Right atrium auricular region (tissue), 2 donors: ENCODE data around the gene FBXO48. TPM values are rescaled to one million over a fixed set of nuclear protein-coding genes. Genes with fewer than 3 reads are reported as not detected.
A peak's percentile ranks its signal among the peaks of the same experiment; 100 is the strongest.

Experiments
- DNase-seq: peaks from one replicate; pipeline ENCODE4 v3.0.0-alpha.2; 2019; ENCODE audit warnings: low spot score
- H3K27ac ChIP-seq, 2 donors: fragments of 200-600 bp; sonication (generic); 1 replicate in 1 of 2; 2 replicates in 1 of 2; pipeline ENCODE4 v1.5.1; 2016 to 2019
- H3K27me3 ChIP-seq, 2 donors: fragments of 200-600 bp; sonication (generic); one replicate each; pipeline versions ENCODE4 v1.5.1 to v1.6.0; 2017 to 2019
- H3K36me3 ChIP-seq: fragments of 200-600 bp; sonication (generic); one replicate; pipeline ENCODE4 v1.5.1; 2016
- H3K4me1 ChIP-seq, 2 donors: fragments of 200-600 bp; sonication (generic); one replicate each; pipeline versions ENCODE4 v1.5.1 to v1.6.0; 2017 to 2019
- H3K4me3 ChIP-seq, 2 donors: fragments of 200-600 bp; sonication (generic); 1 replicate in 1 of 2; 2 replicates in 1 of 2; pipeline ENCODE4 v1.5.1; 2017 to 2019; ENCODE audit warnings: mild to moderate bottlenecking in 1 of 2, moderate library complexity in 1 of 2
- H3K9me3 ChIP-seq, 2 donors: fragments of 200-600 bp; sonication (generic); one replicate each; pipeline ENCODE4 v1.5.1; 2019
- CTCF ChIP-seq, 2 donors: fragments of 200-600 bp; sonication (generic); IDR thresholded peaks; one replicate each; pipeline ENCODE4 v1.5.1; 2019; ENCODE audit warnings: antibody characterized with exemption in 2 of 2
- total RNA-seq, 2 donors: library from RNA; depleted of rRNA; stranded (reverse); fragments of >200 nt; gene quantifications; one replicate each; pipeline ENCODE4 v1.1.0, GENCODE V29; 2016

Gene FBXO48
- total RNA-seq, 2 donors from 2014 or later: 0.33 to 0.67 TPM

DNA sequence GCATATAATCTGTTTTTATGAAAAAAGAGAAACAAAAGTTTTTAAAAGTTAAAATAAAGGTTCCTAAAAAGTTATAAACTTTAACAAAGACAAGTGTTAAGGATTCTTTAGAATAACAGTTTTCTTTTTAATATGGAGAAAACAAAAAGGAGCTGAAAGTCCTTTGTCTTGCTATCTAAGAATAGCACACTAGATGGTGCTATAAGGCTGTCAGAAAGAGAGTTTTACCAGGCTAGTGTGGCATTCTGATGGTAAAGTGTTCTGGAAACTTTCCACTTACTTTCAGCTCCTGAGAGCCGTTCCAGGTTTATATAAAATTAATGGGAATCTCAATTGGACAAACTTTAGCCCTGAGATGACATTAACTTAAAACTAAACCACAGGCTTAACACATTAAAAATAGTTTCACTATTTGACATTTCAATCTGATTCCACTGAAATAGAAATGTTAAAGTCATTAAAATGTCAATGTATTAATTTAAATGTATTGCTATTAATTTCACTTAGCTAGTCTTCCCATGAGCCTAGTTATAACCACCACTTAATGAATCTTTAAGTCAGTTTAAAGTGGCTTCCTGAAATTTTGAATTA, 3.7 kb downstream of the FBXO48 start:
- Histone ChIP-seq H3K9me3 (no peaks in the 10 kb centered on the region), H3K27ac (no peak overlapping the region), H3K4me3 (no peak overlapping the region), H3K4me1 (peaks cover 0 to 14% of the 10 kb centered on the region in 2 donors), H3K27me3 (no peaks in the 10 kb centered on the region), H3K36me3 (no peaks in the 10 kb centered on the region)
- no peak for DNase-seq
- peak; percentile 34 to 75 for TF ChIP-seq CTCF (IDR thresholded peaks at IDR 0.05)

- Histone ChIP-seq H3K4me3 (no peak overlapping the region), H3K9me3 (no peaks in the 10 kb centered on the region), H3K4me1 (no peaks in the 10 kb centered on the region), H3K36me3 (no peaks in the 10 kb centered on the region), H3K27me3 (no peaks in the 10 kb centered on the region), H3K27ac (no peak overlapping the region)
- no peak for DNase-seq
- TF ChIP-seq CTCF (IDR thresholded peaks at IDR 0.05): no peak
Measured at GRCh38 chr2:68458981-68459380, 8.1 kb downstream of the FBXO48 start.

- no peak for DNase-seq
- no peak overlapping the region for H3K27ac ChIP-seq
- H3K4me3 ChIP-seq: no peak overlapping the region
- no peaks in the 10 kb centered on the region for H3K36me3 ChIP-seq
- no peaks in the 10 kb centered on the region for H3K9me3 ChIP-seq
- no peak for TF ChIP-seq CTCF (IDR thresholded peaks at IDR 0.05)
- H3K27me3 ChIP-seq: no peaks in the 10 kb centered on the region
- no peaks in the 10 kb centered on the region for H3K4me1 ChIP-seq
Measured at GRCh38 chr2:68456198-68456597, 10.9 kb downstream of the FBXO48 start.

- Histone ChIP-seq H3K36me3 (no peaks in the 10 kb centered on the region), H3K27me3 (no peaks in the 10 kb centered on the region), H3K9me3 (no peaks in the 10 kb centered on the region), H3K27ac (no peak overlapping the region), H3K4me3 (no peak overlapping the region), H3K4me1 (no peaks in the 10 kb centered on the region)
- no peak for DNase-seq
- no peak for TF ChIP-seq CTCF (IDR thresholded peaks at IDR 0.05)
Measured at GRCh38 chr2:68454719-68455118, 12.4 kb downstream of the FBXO48 start.

GRCh38 chr2:68453761-68454360, 13.2 kb downstream of the FBXO48 start:
- Histone ChIP-seq H3K9me3 (no peaks in the 10 kb centered on the region), H3K4me1 (no peaks in the 10 kb centered on the region), H3K4me3 (no peak overlapping the region), H3K36me3 (no peaks in the 10 kb centered on the region), H3K27me3 (no peaks in the 10 kb centered on the region), H3K27ac (no peak overlapping the region)
- no peak for DNase-seq
- TF ChIP-seq CTCF (IDR thresholded peaks at IDR 0.05): no peak
